Chondrocyte (in vitro differentiated cells): ENCODE measurements around the gene SMIM44. TPM values are rescaled to one million over a fixed set of nuclear protein-coding genes. Genes with fewer than 3 reads are reported as not detected.
A peak's percentile ranks its signal among the peaks of the same experiment; 100 is the strongest.
"Not testable (repeated sequence)": the region's sequence is repeated elsewhere in the genome, so short reads cannot be mapped to it uniquely, and the experiment has no call there.

Experiments used
- DNase-seq: peaks from one replicate; pipeline ENCODE4 v3.0.0; 2021; ENCODE audit warnings: mixed read lengths, low spot score
- H3K27ac Mint-ChIP-seq: one replicate; pipeline ENCODE4 v1.8.0; 2021; ENCODE audit warnings: mild to moderate bottlenecking, moderate library complexity, mixed read lengths; ENCODE audit not compliant: unreplicated experiment
- H3K27me3 Mint-ChIP-seq: 2 replicates; pipeline ENCODE4 v1.8.0; 2021; ENCODE audit warnings: low read depth, mixed read lengths
- H3K36me3 Mint-ChIP-seq: 2 replicates; pipeline ENCODE4 v1.8.0; 2021; ENCODE audit warnings: low read depth, mixed read lengths
- H3K4me1 Mint-ChIP-seq: 2 replicates; pipeline ENCODE4 v1.8.0; 2021; ENCODE audit warnings: low read depth, mild to moderate bottlenecking, mixed read lengths
- H3K4me3 Mint-ChIP-seq: one replicate; pipeline ENCODE4 v1.8.0; 2021; ENCODE audit warnings: mild to moderate bottlenecking, moderate library complexity, mixed read lengths; ENCODE audit not compliant: unreplicated experiment
- H3K9me3 Mint-ChIP-seq: 2 replicates; pipeline ENCODE4 v1.8.0; 2021; ENCODE audit warnings: low read depth, mixed read lengths
- total RNA-seq: library from RNA; stranded (reverse); gene quantifications from 3 replicates; pipeline ENCODE4 v1.2.1, GENCODE V29; 2021
- TF ChIP-seq, protein P1 (sequence below): fragments of 200-600 bp; sonication (generic); IDR thresholded peaks from 2 replicates; pipeline ENCODE4 v1.5.0; 2021; ENCODE audit warnings: antibody characterized with exemption, mild to moderate bottlenecking, moderate library complexity

The SMIM44 gene
- total RNA-seq, 1 donor from 2014 or later, result not detected

- H3K27ac Mint-ChIP-seq, result peak overlapping the region; percentile 98
- H3K27me3 Mint-ChIP-seq, result no peaks in the 10 kb centered on the region
- no peak for DNase-seq
- peaks cover 13% of the 10 kb centered on the region for H3K4me1 Mint-ChIP-seq
- no peaks in the 10 kb centered on the region for H3K9me3 Mint-ChIP-seq
- H3K4me3 Mint-ChIP-seq, result peak overlapping the region; percentile 27
- peaks cover 12% of the 10 kb centered on the region for H3K36me3 Mint-ChIP-seq
- TF ChIP-seq, protein P1, sequence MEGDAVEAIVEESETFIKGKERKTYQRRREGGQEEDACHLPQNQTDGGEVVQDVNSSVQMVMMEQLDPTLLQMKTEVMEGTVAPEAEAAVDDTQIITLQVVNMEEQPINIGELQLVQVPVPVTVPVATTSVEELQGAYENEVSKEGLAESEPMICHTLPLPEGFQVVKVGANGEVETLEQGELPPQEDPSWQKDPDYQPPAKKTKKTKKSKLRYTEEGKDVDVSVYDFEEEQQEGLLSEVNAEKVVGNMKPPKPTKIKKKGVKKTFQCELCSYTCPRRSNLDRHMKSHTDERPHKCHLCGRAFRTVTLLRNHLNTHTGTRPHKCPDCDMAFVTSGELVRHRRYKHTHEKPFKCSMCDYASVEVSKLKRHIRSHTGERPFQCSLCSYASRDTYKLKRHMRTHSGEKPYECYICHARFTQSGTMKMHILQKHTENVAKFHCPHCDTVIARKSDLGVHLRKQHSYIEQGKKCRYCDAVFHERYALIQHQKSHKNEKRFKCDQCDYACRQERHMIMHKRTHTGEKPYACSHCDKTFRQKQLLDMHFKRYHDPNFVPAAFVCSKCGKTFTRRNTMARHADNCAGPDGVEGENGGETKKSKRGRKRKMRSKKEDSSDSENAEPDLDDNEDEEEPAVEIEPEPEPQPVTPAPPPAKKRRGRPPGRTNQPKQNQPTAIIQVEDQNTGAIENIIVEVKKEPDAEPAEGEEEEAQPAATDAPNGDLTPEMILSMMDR, result no peak
Measured at GRCh38 chr19:3451451-3451866, 31.8 kb downstream of the SMIM44 start.

DNA sequence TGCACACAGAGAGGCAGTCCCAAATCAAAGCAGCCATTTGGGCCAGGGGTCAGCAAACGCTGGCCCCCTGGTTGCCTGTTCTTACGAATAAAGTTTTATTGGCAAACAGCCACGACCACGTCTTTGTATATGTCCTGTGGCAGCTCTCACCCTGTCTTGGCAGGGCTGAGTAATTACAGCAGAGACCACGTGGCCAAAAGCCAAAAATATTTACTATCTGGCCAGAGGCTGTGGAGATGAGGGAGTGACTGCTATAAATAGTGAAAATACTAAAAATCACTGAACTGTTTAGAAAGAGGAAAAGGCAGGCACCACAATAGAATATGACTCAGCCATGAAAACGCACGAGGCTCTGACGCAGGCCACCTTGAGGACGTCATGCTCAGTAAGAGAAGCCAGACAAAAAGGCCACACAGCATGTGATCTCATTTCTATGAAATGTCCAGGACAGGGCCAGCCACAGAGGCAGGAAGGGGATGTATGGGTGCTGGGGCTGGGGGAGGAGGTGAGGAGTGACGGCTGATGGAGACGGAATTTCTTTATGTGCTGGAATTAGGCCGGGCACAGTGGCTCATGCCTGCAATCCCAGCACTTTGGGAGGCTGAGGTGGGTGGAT lies 32.3 kb downstream of the SMIM44 start:
- Mint-ChIP-seq H3K36me3 (peaks cover 14% of the 10 kb centered on the region), H3K27ac (peak overlapping the region; percentile 98), H3K4me3 (peak overlapping the region; percentile 27), H3K9me3 (no peaks in the 10 kb centered on the region), H3K4me1 (peaks cover 13% of the 10 kb centered on the region), H3K27me3 (no peaks in the 10 kb centered on the region)
- no peak for DNase-seq
- TF ChIP-seq, protein P1, result no peak

DNA sequence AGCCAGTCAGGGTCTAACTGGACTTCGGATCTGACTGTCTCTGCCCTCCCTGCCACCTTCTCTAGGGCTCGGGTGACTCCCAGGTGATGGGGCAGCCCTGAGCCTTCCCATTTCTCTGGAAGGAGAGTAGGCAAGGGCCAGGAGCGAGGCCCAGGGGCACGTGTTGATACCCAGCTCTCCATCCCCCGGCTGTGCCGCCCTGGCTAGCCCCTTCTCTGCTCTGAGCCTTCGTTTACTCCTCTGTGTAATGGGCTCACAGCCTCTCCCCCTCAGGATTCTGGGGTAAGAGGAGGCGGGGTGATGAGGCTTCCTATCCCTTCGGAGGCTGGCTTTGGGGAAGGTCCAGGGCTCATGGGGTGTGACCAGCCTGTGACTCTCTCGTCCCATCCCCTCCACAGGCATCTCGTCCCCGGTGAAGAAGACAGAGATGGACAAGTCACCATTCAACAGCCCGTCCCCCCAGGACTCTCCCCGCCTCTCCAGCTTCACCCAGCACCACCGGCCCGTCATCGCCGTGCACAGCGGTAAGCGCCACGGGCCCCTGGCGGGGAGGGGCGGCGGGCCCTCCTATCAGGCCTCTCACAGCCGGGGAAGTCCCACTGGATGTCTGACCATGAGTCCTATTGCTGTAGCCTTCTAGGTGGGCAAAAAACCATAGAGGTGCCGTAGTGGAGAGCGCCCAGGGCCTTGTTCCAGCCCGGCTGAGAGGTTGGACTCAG lies 34.5 kb downstream of the SMIM44 start:
- no peak for DNase-seq
- Mint-ChIP-seq H3K9me3 (no peaks in the 10 kb centered on the region), H3K27me3 (no peaks in the 10 kb centered on the region), H3K4me1 (peaks cover 21% of the 10 kb centered on the region), H3K4me3 (no peak overlapping the region), H3K36me3 (peaks cover 15% of the 10 kb centered on the region), H3K27ac (no peak overlapping the region)
- TF ChIP-seq, protein P1, result no peak

DNA sequence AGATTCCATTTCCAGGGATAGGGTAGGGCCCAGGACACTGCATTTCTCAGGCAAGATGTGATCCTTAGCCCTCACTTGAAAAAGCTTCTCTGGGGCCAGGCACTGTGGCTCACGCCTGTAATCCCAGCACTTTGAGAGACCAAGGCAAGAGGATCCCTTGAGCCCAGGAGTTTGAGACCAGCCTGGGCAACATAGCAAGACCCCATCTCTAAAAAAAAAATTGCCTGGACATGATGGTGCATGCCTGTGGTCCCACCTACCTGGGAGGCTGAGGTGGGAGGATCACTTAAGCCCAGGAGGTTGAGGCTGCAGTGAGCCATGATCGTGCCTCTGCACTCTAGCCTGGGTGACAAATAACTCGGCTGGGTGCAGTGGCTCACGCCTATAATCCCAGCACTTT lies 36.6 kb downstream of the SMIM44 start:
- not testable (repeated sequence) for H3K27me3 Mint-ChIP-seq, H3K9me3 Mint-ChIP-seq, DNase-seq, H3K4me3 Mint-ChIP-seq, H3K27ac Mint-ChIP-seq
- Mint-ChIP-seq H3K36me3 (peaks cover 12% of the 10 kb centered on the region), H3K4me1 (peaks cover 29% of the 10 kb centered on the region)

GRCh38 chr19:3444695-3445234 lies 38.5 kb downstream of the SMIM44 start:
- H3K27me3 Mint-ChIP-seq, result no peaks in the 10 kb centered on the region
- H3K36me3 Mint-ChIP-seq, result peaks cover 4% of the 10 kb centered on the region
- no peak overlapping the region for H3K27ac Mint-ChIP-seq
- H3K9me3 Mint-ChIP-seq, result no peaks in the 10 kb centered on the region
- peaks cover 16% of the 10 kb centered on the region for H3K4me1 Mint-ChIP-seq
- H3K4me3 Mint-ChIP-seq, result no peak overlapping the region
- TF ChIP-seq, protein P1, result no peak
- no peak for DNase-seq
